HG03045 (cell line): ENCODE measurements around the gene ERGIC1.
"Not testable (repeated sequence)": the region's sequence is repeated elsewhere in the genome, so short reads cannot be mapped to it uniquely, and the experiment has no call there.

Source experiments
- ATAC-seq: cut with Tn5 transposase; IDR thresholded peaks from one replicate; pipeline ENCODE4 v1.9.1; 2021; ENCODE audit warnings: mild to moderate bottlenecking, moderate library complexity; ENCODE audit not compliant: unreplicated experiment

The ERGIC1 gene

GRCh38 chr5:172862165-172862801, 28.2 kb downstream of the ERGIC1 start:
- ATAC-seq: no peak

- not testable (repeated sequence) for ATAC-seq
These were observed 30.1 kb downstream of the ERGIC1 start for GRCh38 chr5:172864171-172864570.

GRCh38 chr5:172864747-172865146, 30.7 kb downstream of the ERGIC1 start:
- ATAC-seq: no peak

- no peak for ATAC-seq
These were observed 32.3 kb downstream of the ERGIC1 start for GRCh38 chr5:172866378-172866777.

GRCh38 chr5:172866802-172867748, 33.0 kb downstream of the ERGIC1 start:
- no peak for ATAC-seq

GRCh38 chr5:172867761-172868435, 33.8 kb downstream of the ERGIC1 start:
- no peak for ATAC-seq

GRCh38 chr5:172868436-172868923, 34.4 kb downstream of the ERGIC1 start:
- ATAC-seq: no peak

- no peak for ATAC-seq
These were observed 35.0 kb downstream of the ERGIC1 start for GRCh38 chr5:172868924-172869591.

- no peak for ATAC-seq
These were observed 35.6 kb downstream of the ERGIC1 start for GRCh38 chr5:172869691-172870090.

- no peak for ATAC-seq
These were observed 36.3 kb downstream of the ERGIC1 start for GRCh38 chr5:172870291-172870714.

- no peak for ATAC-seq
These were observed 36.8 kb downstream of the ERGIC1 start for GRCh38 chr5:172870715-172871461.

GRCh38 chr5:172871536-172871935, 37.5 kb downstream of the ERGIC1 start:
- ATAC-seq: no peak

- ATAC-seq: no peak
These were observed 37.9 kb downstream of the ERGIC1 start for GRCh38 chr5:172871982-172872381.

- no peak for ATAC-seq
These were observed 39.0 kb downstream of the ERGIC1 start for GRCh38 chr5:172872997-172873491.

GRCh38 chr5:172873513-172873912, 39.5 kb downstream of the ERGIC1 start:
- ATAC-seq: no peak

- ATAC-seq: no peak
These were observed 40.8 kb downstream of the ERGIC1 start for GRCh38 chr5:172874647-172875504.

- ATAC-seq: no peak
These were observed 41.6 kb downstream of the ERGIC1 start for GRCh38 chr5:172875505-172876279.

- ATAC-seq: no peak
These were observed 42.5 kb downstream of the ERGIC1 start for GRCh38 chr5:172876578-172876977.
